Measurements from ENCODE around the gene FBLIM1. TPM values are rescaled to one million over a fixed set of nuclear protein-coding genes. Genes with fewer than 3 reads are reported as not detected.

The FBLIM1 gene
- total RNA-seq, 2 donors from 2014 or later, result 731 to 997 TPM

DNA sequence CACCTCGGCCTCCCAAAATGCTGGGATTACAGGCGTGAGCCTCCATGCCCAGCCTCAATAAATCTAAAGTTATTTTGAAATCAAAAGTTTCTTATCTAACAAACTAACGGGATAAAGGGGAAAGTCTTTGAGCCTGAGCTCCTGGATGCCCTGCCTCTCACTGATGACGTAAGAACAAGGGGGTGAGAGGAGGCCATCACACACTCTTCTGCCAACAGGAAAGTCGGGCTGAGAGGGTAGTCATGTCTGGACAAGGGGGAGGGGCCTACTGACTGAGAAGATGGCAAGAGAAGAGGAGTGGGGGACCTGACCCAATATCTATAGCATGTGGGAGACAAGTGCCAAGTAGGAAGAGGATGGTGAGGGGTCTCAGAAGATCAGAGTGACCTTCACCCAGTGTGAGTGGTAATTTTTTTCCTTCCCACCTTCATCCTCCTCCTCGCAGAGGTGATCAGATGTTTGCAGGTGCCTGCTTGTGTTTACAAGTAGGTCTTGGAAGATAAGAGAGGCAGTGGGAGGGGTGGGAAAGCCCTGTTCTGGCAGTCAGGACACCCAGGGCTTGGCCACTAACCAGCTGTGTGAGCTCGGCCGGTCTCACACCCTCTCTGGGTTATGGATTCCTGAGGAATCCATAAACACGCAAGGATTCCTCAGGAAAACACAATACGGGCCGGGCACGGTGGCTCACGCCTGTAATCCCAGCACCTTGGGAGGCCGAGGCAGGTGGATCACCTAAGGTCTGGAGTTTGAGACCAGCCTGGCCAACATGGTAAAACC lies 39.2 kb downstream of the FBLIM1 start:
- Histone ChIP-seq H3K4me3 (no peak overlapping the region), H3K9me3 (no peaks in the 10 kb centered on the region), H3K27me3 (replicated peaks; ENCODE audit: insufficient read depth) (no peaks in the 10 kb centered on the region), H3K27ac (peak overlapping the region; percentile 90 to 91), H3K4me1 (ENCODE audit: control insufficient read depth in 1 of 2, low read depth in 2 of 2) (peaks cover 47 to 86% of the 10 kb centered on the region in 2 donors), H3K36me3 (no peaks in the 10 kb centered on the region)
- TF ChIP-seq, protein P1, sequence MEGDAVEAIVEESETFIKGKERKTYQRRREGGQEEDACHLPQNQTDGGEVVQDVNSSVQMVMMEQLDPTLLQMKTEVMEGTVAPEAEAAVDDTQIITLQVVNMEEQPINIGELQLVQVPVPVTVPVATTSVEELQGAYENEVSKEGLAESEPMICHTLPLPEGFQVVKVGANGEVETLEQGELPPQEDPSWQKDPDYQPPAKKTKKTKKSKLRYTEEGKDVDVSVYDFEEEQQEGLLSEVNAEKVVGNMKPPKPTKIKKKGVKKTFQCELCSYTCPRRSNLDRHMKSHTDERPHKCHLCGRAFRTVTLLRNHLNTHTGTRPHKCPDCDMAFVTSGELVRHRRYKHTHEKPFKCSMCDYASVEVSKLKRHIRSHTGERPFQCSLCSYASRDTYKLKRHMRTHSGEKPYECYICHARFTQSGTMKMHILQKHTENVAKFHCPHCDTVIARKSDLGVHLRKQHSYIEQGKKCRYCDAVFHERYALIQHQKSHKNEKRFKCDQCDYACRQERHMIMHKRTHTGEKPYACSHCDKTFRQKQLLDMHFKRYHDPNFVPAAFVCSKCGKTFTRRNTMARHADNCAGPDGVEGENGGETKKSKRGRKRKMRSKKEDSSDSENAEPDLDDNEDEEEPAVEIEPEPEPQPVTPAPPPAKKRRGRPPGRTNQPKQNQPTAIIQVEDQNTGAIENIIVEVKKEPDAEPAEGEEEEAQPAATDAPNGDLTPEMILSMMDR (IDR thresholded peaks at IDR 0.05), result no peak
- ATAC-seq (ENCODE audit: insufficient number of reproducible peaks, low FRiP score, low read depth) (no peak), DNase-seq (ENCODE audit: low spot score) (no peak)

DNA sequence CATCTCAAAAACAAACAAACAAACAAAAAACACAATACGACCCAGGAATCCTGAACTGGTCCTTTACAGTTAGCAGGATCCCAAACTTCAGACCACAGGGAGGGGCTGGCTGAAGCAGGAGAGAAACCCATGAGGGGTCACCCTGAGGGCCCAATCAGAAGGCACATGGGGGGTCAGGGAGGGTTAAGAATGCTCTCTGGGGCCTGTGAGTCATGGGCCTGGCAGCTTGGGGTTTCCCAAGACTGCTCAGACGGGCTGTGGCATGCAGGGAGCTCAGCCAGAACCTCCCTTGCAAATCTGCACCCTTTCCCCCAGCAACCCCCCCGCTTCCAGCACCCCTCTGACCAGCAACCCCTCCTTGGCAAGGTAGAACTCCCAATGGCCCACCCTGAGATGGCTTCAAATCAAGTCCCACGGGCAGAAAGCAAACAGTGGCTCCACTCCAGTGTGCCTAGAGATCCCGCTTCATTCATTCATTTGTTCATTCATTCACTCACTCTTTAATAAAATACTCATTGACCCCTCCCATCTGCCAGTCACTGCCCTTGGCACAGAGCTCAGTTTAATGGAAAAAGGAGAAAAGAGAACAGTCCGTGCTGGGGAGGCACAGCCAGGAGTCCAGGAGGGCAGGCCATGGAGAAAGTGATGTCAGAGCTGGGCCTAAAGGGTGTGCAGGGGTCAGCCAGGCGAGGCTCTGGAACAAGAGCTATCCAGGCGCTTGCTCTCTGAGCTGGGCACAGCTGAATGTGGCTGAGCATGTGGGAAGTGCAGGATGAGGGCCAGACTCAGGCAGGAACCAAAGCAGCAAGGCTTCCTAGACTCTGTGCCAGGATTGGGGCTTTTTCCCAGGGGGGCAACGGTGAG lies 40.6 kb downstream of the FBLIM1 start:
- no peaks in the 10 kb centered on the region for H3K27me3 ChIP-seq (replicated peaks; ENCODE audit: insufficient read depth)
- ATAC-seq (ENCODE audit: insufficient number of reproducible peaks, low FRiP score, low read depth), result peak; percentile 68
- H3K9me3 ChIP-seq, result no peaks in the 10 kb centered on the region
- peak overlapping the region; percentile 90 to 91 for H3K27ac ChIP-seq
- peak; percentile 74 for DNase-seq (ENCODE audit: low spot score)
- H3K36me3 ChIP-seq, result no peaks in the 10 kb centered on the region
- peaks cover 41 to 73% of the 10 kb centered on the region in 2 donors for H3K4me1 ChIP-seq (ENCODE audit: control insufficient read depth in 1 of 2, low read depth in 2 of 2)
- H3K4me3 ChIP-seq, result peak overlapping the region; percentile 17
- TF ChIP-seq, protein P1 (IDR thresholded peaks at IDR 0.05), result no peak

DNA sequence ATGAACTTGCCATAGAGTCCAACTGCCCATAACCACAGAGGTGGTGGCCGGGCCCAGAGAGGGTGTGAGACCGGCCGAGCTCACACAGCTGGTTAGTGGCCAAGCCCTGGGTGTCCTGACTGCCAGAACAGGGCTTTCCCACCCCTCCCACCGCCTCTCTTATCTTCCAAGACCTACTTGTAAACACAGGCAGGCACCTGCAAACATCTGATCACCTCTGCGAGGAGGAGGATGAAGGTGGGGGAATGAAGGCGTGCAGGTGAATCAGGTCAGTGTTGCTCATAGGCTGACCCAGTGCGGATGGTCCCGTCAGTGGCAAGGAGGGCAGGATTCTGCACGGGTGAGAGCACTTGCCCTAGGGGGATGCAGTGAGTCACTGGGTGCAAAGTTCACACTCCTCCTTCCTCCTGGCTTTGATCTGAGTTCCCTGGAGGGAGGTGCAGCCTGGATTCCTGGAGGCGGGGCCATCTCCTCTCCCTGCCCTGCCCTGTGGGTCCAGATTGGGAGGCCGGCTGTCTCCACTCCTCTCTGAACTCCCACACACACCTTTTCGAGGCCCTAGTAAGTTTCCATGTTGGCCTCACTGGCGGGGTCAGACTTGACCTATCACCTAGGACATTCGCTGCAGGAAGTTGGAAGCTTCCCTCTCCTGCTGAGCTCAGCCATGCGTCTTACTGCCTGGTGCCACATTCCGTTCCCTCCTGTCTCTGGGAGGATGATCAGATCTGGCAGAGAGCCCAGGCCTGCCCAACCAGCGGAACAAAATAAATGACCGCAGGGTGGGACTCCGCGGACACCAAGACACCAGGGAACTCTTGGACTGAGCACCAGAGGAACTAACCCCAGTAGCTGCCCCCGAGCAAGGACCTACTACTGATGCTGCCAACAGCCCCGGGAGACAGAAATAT lies 41.6 kb downstream of the FBLIM1 start:
- no peaks in the 10 kb centered on the region for H3K9me3 ChIP-seq
- no peaks in the 10 kb centered on the region for H3K36me3 ChIP-seq
- peak overlapping the region; percentile 90 to 91 for H3K27ac ChIP-seq
- H3K4me3 ChIP-seq, result no peak overlapping the region
- peaks cover 41 to 69% of the 10 kb centered on the region in 2 donors for H3K4me1 ChIP-seq (ENCODE audit: control insufficient read depth in 1 of 2, low read depth in 2 of 2)
- ATAC-seq (ENCODE audit: insufficient number of reproducible peaks, low FRiP score, low read depth), result no peak
- H3K27me3 ChIP-seq (replicated peaks; ENCODE audit: insufficient read depth), result no peaks in the 10 kb centered on the region
- no peak for DNase-seq (ENCODE audit: low spot score)
- TF ChIP-seq, protein P1 (IDR thresholded peaks at IDR 0.05), result no peak

DNA sequence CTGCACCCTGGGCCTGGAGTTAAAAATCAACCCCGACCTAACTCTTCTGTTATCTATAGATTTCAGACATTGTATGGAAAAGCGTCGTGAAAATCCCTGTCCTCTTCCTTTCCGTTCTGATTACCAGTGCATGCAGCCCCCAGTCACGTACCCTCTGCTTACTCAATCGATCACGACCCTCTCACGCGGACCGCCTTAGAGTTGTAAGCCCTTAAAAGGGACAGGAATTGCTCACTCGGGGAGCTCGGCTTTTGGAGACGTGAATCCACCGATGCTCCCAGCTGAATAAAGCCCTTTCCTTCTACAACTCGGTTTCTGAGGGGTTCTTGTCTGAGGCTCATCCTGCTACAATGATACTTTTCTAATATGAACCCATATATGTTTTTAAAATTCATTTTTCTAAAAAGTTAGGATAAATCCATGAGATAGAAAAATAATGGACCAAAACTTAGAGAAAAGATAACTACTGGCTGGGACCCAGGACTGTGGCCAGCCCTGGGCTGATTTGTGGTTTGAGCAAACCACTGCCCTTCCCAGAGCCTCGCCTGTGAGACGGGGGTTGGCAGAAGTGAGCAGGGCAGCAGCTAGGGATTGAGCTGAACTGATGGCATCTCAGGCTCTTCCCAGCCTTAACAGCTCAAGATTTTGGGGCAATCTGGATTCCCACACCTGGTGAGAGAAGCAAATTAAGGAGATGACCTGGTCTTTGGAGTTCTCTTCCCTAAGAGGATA lies 43.8 kb downstream of the FBLIM1 start:
- no peak overlapping the region for H3K4me3 ChIP-seq
- H3K9me3 ChIP-seq, result no peaks in the 10 kb centered on the region
- TF ChIP-seq, protein P1 (IDR thresholded peaks at IDR 0.05), result no peak
- H3K27me3 ChIP-seq (replicated peaks; ENCODE audit: insufficient read depth), result no peaks in the 10 kb centered on the region
- DNase-seq (ENCODE audit: low spot score), result no peak
- no peaks in the 10 kb centered on the region for H3K36me3 ChIP-seq
- ATAC-seq (ENCODE audit: insufficient number of reproducible peaks, low FRiP score, low read depth), result no peak
- H3K27ac ChIP-seq, result peak overlapping the region in 1 of 2 donors; percentile 91
- peaks cover 27 to 47% of the 10 kb centered on the region in 2 donors for H3K4me1 ChIP-seq (ENCODE audit: control insufficient read depth in 1 of 2, low read depth in 2 of 2)

All from thoracic aorta (tissue), 2 donors.